Measurements from ENCODE around the gene TPRN. TPM values are rescaled to one million over a fixed set of nuclear protein-coding genes. Genes with fewer than 3 reads are reported as not detected.
A peak's percentile ranks its signal among the peaks of the same experiment; 100 is the strongest.

Gene TPRN
- total RNA-seq, 1 experiment from 2014 or later: 24.9 TPM

GRCh38 chr9:137158625-137159024 lies 41.9 kb downstream of the TPRN start:
- POLR2A ChIA-PET: interaction anchor here (0.6 kb wide), 1 partner anchor 26 kb away, joined by 5 read pairs; no protein-coding TSS in a partner anchor
- H3K4me2 ChIP-seq (ENCODE audit: low read length): 0 out of 2 replicates have a peak overlapping the region, but pooled peaks have one; percentile 17
- H3K9me2 ChIP-seq (ENCODE audit: insufficient read depth): no peaks in the 10 kb centered on the region
- no peak overlapping the region for H3K27ac ChIP-seq (ENCODE audit: low read depth, low read length)
- no peaks in the 10 kb centered on the region for H3K9me3 ChIP-seq (ENCODE audit: control insufficient read depth in 1 of 2, insufficient read depth in 1 of 2, low read depth in 1 of 2, low read length in 2 of 2)
- peaks cover 5 to 50% of the 10 kb centered on the region in 2 experiments; a peak in 3 of 4 replicates for H3K4me1 ChIP-seq (ENCODE audit: control insufficient read depth in 1 of 2, insufficient read depth in 2 of 2, low read length in 2 of 2)
- no peak for DNase-seq (ENCODE audit: low read depth, low spot score)
- TF ChIP-seq ZBTB33 (IDR thresholded peaks at IDR 0.05; ENCODE audit: extremely low read depth, insufficient replicate concordance, low read length): no peak
- no peak for TF ChIP-seq SP1 (IDR thresholded peaks at IDR 0.05; ENCODE audit: low read depth)
- no peak for TF ChIP-seq RAD21 (IDR thresholded peaks at IDR 0.05; ENCODE audit: low read depth)
- no peak for TF ChIP-seq ELF1 (IDR thresholded peaks at IDR 0.05; ENCODE audit: borderline replicate concordance, low read depth)
- no peak for TF ChIP-seq YY1 (IDR thresholded peaks at IDR 0.05; ENCODE audit: extremely low read depth, insufficient replicate concordance, low read depth, low read length)
- no peak for TF ChIP-seq POLR2AphosphoS5 (IDR thresholded peaks at IDR 0.05; ENCODE audit: low read depth, low read length)
- no peak for TF ChIP-seq TCF7L2 (IDR thresholded peaks at IDR 0.05; ENCODE audit: borderline replicate concordance, extremely low read depth, insufficient read depth, insufficient read length)
- no peak for TF ChIP-seq EZH2 (IDR thresholded peaks at IDR 0.05)
- no peak for TF ChIP-seq ZNF274 (IDR thresholded peaks at IDR 0.05; ENCODE audit: low read depth, low read length)
- no peak for TF ChIP-seq SIN3A (IDR thresholded peaks at IDR 0.05; ENCODE audit: low read depth)
- no peak for TF ChIP-seq CBX3 (IDR thresholded peaks at IDR 0.05; ENCODE audit: low read depth)
- no peak for TF ChIP-seq REST (IDR thresholded peaks at IDR 0.05; ENCODE audit: low read depth)
- no peak for TF ChIP-seq FOSL1 (IDR thresholded peaks at IDR 0.05; ENCODE audit: low read depth)
- no peak for TF ChIP-seq ZFX (IDR thresholded peaks at IDR 0.05)
- no peak for TF ChIP-seq SRF (IDR thresholded peaks at IDR 0.05; ENCODE audit: low read depth)
- no peak for TF ChIP-seq MAX (IDR thresholded peaks at IDR 0.05)
- TF ChIP-seq EGR1 (IDR thresholded peaks at IDR 0.05; ENCODE audit: low read depth): no peak
- no peak for TF ChIP-seq ATF3 (IDR thresholded peaks at IDR 0.05)
- TF ChIP-seq CEBPB (IDR thresholded peaks at IDR 0.05; ENCODE audit: low read depth): no peak
- no peak for TF ChIP-seq EZH2phosphoT487 (IDR thresholded peaks at IDR 0.05; ENCODE audit: borderline replicate concordance)
- RAD21 ChIA-PET (ENCODE audit: low non-redundant PET in 1 of 2, low total read pairs in 2 of 2, uncharacterized antibody in 2 of 2, unreplicated experiment in 2 of 2): no interaction called here
- no TSS peak for BruUV-seq (replicated peaks)
- H3K36me3 ChIP-seq (ENCODE audit: control insufficient read depth in 1 of 2, insufficient read depth in 2 of 2, low read length in 2 of 2): no peaks in the 10 kb centered on the region
- H3K9ac ChIP-seq (ENCODE audit: low read length): no peak overlapping the region
- intact Hi-C loops (cut with micrococcal nuclease): no loop called here
- no peaks in the 10 kb centered on the region for H3K27me3 ChIP-seq (ENCODE audit: insufficient read depth, low read length)
- H2AFZ ChIP-seq (ENCODE audit: low read depth, low read length, poor library complexity, severe bottlenecking): no peak overlapping the region
- no peaks in the 10 kb centered on the region for H4K20me1 ChIP-seq (ENCODE audit: insufficient read depth)
- CTCF ChIA-PET: no interaction called here
- H3K4me3 ChIP-seq (replicated peaks in 1 of 2; ENCODE audit: low read depth in 1 of 2, low read length in 2 of 2): no peak overlapping the region
- ATAC-seq: no peak
- no peaks in the 10 kb centered on the region for H3K79me2 ChIP-seq (ENCODE audit: insufficient read depth, low read length)
